ENCODE results near the gene RNF4. TPM values are rescaled to one million over a fixed set of nuclear protein-coding genes. Genes with fewer than 3 reads are reported as not detected.

The RNF4 gene
- total RNA-seq, 1 experiment from 2014 or later, result 92.0 TPM

- H3K27ac Mint-ChIP-seq, result peak overlapping the region; percentile 37 to 58 (median 48); a peak in 5 of 7 replicates
- H3K4me1 Mint-ChIP-seq, result no peaks in the 10 kb centered on the region; a peak in 1 of 4 replicates
- no peaks in the 10 kb centered on the region for H4K20me1 ChIP-seq (ENCODE audit: control insufficient read depth, insufficient read depth, insufficient read length)
- H2AK5ac ChIP-seq (ENCODE audit: insufficient read length, low read length), result no peak overlapping the region
- no peak overlapping the region for H2BK20ac ChIP-seq (ENCODE audit: low read depth, low read length, poor library complexity, severe bottlenecking)
- no peak overlapping the region for H3K4ac ChIP-seq (ENCODE audit: low read depth, low read length)
- H2BK12ac ChIP-seq (ENCODE audit: insufficient read length, low read depth, low read length), result no peak overlapping the region
- no CpG with 5 or more reads among the region's 13 CpGs for WGBS (ENCODE audit: extremely low coverage, insufficient read length, low lambda C conversion rate)
- no peak for TF ChIP-seq CTCF (conservative IDR thresholded peaks at IDR 0.05)
- H3K4me3 Mint-ChIP-seq, result no peak overlapping the region
- no peak overlapping the region for H3K56ac ChIP-seq (ENCODE audit: insufficient read length, low read depth, low read length)
- H3K27ac ChIP-seq (ENCODE audit: insufficient read length, low read depth, low read length), result no peak overlapping the region
- peaks cover 9% of the 10 kb centered on the region for H3K79me1 ChIP-seq (ENCODE audit: insufficient read depth, low read depth, low read length, poor library complexity, severe bottlenecking)
- no peak for DNase-seq
- no peak overlapping the region for H3T11ph ChIP-seq (ENCODE audit: low read length)
- no peaks in the 10 kb centered on the region for H3K27me3 Mint-ChIP-seq (ENCODE audit: low read depth)
- no peaks in the 10 kb centered on the region for H3K79me2 ChIP-seq (ENCODE audit: insufficient read depth, low read length)
- no peak overlapping the region for H4K91ac ChIP-seq (ENCODE audit: insufficient read length, low read depth, low read length)
- no peak overlapping the region for H2BK120ac ChIP-seq (ENCODE audit: low read depth, low read length, poor library complexity, severe bottlenecking)
- H3K14ac ChIP-seq (ENCODE audit: insufficient read depth, low read length), result no peak overlapping the region
- no peak overlapping the region for H4K5ac ChIP-seq (ENCODE audit: insufficient read length, low read depth, low read length)
- H2BK5ac ChIP-seq (ENCODE audit: insufficient read length, low read length), result no peak overlapping the region
- H2AFZ ChIP-seq (ENCODE audit: low read length), result no peak overlapping the region
- H3K4me1 ChIP-seq (ENCODE audit: insufficient read depth, low read length), result no peaks in the 10 kb centered on the region
- no peaks in the 10 kb centered on the region for H3K23me2 ChIP-seq (ENCODE audit: insufficient read length, low read depth, low read length, poor library complexity, severe bottlenecking)
- H3K27me3 ChIP-seq (ENCODE audit: insufficient read depth, low read length), result no peaks in the 10 kb centered on the region
- H3K9me3 Mint-ChIP-seq, result no peaks in the 10 kb centered on the region; a peak in 1 of 5 replicates
- no peak overlapping the region for H3K23ac ChIP-seq (ENCODE audit: insufficient read length, low read depth, low read length)
- no peak overlapping the region for H3K18ac ChIP-seq (ENCODE audit: insufficient read length, low read depth, low read length)
- no peak overlapping the region for H3K9ac ChIP-seq (ENCODE audit: extremely low read depth, insufficient read length, low read length)
- H4K8ac ChIP-seq (replicated peaks; ENCODE audit: insufficient read length, low read depth, low read length), result no peak overlapping the region
- no peak overlapping the region for H3K4me2 ChIP-seq (ENCODE audit: insufficient read depth, insufficient read length, low read length)
- H2BK15ac ChIP-seq (ENCODE audit: low read depth, low read length), result no peak overlapping the region
- peaks cover 58 to 80% (median 76%) of the 10 kb centered on the region in 3 experiments; a peak in 6 of 7 replicates for H3K36me3 Mint-ChIP-seq (ENCODE audit: insufficient read depth in 1 of 3, low read depth in 3 of 3)
- no peaks in the 10 kb centered on the region for H3K9me3 ChIP-seq (ENCODE audit: control insufficient read depth, low read depth, low read length)
Observed at GRCh38 chr4:2510351-2511259, 41.7 kb downstream of the RNF4 start.
